SK-N-SH (cell line): ENCODE data around the gene RPA4.

Experiments used
- CTCF ChIP-seq: fragments of 200-600 bp; sonication (generic); IDR thresholded peaks from 2 replicates; pipeline ENCODE4 v1.6.1; 2017; ENCODE audit warnings: antibody characterized with exemption, mild to moderate bottlenecking, moderate library complexity
- FOXJ3 ChIP-seq: sonication (generic); formaldehyde crosslinking; IDR thresholded peaks from 2 replicates; pipeline ENCODE4 v1.5.1; 2020; ENCODE audit warnings: mild to moderate bottlenecking, missing genetic modification reagents
- MXI1 ChIP-seq: IDR thresholded peaks from 2 replicates; pipeline ENCODE4 v1.6.1; 2012; ENCODE audit warnings: mild to moderate bottlenecking, low read depth, low read length, improper control_type of control experiment
- POLR2AphosphoS5 ChIP-seq: IDR thresholded peaks from 2 replicates; pipeline ENCODE4 v1.6.1; 2012; ENCODE audit warnings: low read depth, low read length

DNA sequence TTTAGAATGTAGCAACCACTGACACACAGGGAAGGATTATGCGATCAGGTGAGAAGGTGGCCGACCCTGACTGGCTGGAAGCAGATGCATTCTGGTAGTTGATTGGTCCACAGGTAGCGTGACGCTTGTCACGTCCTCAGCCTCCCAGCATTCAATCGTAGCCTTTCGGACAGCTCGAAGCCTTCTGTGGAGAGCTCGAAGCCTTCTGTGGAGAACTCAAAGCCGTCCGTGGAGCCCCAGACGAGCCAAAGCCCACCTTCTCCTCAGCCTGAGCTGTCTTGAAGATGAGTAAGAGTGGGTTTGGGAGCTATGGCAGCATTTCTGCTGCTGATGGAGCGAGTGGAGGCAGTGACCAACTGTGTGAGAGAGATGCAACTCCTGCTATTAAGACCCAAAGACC, 319 bp downstream of the RPA4 start:
- TF ChIP-seq POLR2AphosphoS5, result no peak
- no peak for TF ChIP-seq MXI1
- no peak for TF ChIP-seq CTCF
- TF ChIP-seq FOXJ3 (CRISPR knock-in tag), result no peak
